Neural progenitor cell (in vitro differentiated cells): ENCODE data around the gene CPNE8.

ENCODE experiments used
- CTCF ChIP-seq: fragments of 200-600 bp; sonication (generic); IDR thresholded peaks from 2 replicates; pipeline ENCODE4 v1.5.1; 2017; ENCODE audit warnings: antibody characterized with exemption, mild to moderate bottlenecking
- EZH2 ChIP-seq: fragments of 200-600 bp; sonication (generic); IDR thresholded peaks from 2 replicates; pipeline ENCODE4 v1.6.1; 2017; ENCODE audit warnings: antibody characterized with exemption, mild to moderate bottlenecking, moderate library complexity
- EZH2phosphoT487 ChIP-seq: fragments of 200-600 bp; sonication (generic); IDR thresholded peaks from 2 replicates; pipeline ENCODE4 v1.6.1; 2017; ENCODE audit warnings: antibody characterized with exemption

GRCh38 chr12:38736821-38737220, 168.6 kb downstream of the CPNE8 start:
- TF ChIP-seq EZH2 (no peak), CTCF (no peak), EZH2phosphoT487 (no peak)
